GM19452 (cell line): ENCODE data around the gene FCN1.

Experiments used
- ATAC-seq: cut with Tn5 transposase; IDR thresholded peaks from one replicate; pipeline ENCODE4 v1.9.1; 2021; ENCODE audit not compliant: unreplicated experiment

The FCN1 gene

DNA sequence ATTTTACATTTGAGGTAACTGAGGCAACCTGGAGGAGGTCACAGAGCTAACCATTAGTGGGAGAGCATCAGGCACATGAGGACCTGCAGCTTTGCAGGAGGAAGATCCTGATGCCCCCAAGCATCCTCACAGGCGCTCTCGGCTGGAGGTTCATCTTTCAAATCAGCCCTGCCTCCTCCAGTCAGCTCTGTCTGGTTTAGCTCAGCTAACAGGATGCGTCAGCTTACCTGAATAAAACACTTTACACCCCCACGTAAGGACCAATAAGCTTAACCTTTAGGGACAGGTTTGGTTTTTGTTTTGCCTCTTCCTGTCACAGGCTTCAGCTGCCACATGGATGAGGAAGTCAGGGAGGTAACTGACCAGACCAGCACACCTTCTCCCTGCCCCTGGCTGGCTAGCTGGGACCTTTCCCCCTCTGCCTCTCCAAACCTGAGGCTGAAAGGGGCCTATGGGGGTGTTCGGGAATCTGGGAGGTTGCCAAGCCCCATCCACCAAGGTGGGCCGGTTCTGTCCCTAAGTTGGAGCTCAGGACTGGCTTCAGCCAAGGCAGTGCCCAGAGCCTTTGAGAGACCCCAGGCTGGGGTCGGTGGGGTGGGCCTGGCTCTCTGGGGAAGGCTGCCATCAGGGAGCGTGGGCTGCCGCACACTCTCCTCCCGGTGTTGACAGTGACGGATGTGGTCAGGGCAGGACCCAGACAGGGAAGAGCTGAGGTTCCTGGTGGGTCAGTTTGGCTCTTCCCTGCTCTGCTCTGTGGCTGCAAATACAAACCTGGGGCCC lies 20.0 kb upstream of the FCN1 start:
- ATAC-seq = no peak

DNA sequence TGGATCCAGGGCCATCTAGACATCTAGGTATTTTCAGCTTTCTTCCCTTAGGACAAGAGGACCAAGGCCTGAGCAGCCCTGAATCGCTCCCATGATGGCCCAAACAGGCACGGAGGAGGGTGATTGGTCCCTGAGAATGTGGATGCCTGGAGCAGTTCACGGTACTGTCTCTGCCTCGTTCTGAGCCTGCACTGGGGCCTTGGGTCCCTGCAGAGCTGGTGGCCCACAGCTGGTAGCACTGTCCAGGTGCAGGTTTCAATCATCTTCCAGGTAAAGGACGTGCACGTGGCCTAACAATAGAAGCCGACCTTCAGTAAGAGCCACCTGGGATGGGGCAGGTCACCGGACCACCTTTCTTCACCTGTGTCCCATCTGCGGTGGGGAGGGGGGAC lies 19.4 kb upstream of the FCN1 start:
- ATAC-seq = no peak

DNA sequence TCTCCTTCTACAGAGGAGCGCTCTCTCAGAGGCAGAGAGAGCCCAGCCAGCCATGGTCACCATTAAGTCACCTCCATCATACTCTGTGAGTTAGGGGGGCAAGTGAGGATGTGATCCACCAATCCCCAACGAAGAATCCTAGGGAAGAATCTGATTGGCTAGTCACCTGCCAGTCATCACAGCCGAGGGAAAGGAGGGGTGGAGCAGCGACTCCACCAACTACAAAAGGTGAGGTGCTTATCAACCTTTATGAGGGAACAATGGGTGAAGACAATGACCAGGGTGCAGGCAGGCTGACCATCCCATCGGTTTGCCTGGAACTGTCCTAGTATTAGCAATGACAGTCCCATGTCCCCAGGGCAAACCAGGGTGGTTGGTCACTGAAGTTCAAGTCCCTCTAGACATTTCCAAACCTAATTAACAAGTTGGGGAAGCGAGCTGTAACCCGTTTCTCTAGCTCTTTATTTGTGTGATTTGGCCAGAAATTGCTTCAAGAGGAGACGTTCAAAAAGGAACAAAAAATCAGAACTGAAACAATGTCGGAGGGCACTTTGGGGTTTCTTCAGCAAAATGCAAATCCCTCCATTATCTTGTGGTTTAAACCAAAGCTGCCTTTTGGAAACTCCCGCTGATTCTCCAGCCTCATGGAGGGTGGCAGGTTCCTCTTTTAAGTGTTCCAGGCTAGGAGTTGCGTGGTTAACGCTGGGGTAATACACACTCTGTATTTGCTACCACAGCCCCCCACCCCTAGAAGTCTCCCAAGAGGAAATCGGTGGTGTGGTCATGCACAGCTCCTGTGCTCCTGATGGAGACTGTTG lies 18.8 kb upstream of the FCN1 start:
- ATAC-seq = no peak

DNA sequence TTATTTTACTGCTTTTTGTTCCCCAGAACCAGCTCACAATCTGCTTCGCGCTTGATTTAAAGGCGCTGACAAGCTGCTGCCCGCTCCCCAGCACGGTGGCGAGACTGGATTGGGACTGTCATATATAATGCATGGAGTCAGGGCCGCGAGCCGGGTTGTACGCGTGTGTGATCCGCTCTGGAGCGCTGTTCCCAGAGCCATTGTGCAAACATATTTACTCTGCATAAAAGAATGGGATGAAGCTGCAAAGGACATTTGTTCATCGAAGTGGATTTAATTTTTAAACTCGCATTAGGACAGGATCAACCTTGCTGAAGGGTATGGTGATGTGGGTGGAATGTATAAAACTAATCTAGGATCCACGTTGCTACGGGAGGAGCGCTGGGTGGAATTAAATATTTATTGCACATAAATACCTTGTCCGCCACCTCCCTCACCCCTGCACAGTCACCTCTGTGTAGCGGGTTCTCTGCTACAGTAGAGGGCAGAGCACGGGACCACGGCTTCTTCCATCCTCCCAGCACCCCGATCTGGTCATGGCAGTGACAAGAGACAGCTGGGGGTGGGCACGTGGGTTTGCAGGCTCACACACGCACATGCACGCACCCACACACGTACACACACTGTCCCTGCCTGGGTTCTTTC lies 18.1 kb upstream of the FCN1 start:
- ATAC-seq = no peak

DNA sequence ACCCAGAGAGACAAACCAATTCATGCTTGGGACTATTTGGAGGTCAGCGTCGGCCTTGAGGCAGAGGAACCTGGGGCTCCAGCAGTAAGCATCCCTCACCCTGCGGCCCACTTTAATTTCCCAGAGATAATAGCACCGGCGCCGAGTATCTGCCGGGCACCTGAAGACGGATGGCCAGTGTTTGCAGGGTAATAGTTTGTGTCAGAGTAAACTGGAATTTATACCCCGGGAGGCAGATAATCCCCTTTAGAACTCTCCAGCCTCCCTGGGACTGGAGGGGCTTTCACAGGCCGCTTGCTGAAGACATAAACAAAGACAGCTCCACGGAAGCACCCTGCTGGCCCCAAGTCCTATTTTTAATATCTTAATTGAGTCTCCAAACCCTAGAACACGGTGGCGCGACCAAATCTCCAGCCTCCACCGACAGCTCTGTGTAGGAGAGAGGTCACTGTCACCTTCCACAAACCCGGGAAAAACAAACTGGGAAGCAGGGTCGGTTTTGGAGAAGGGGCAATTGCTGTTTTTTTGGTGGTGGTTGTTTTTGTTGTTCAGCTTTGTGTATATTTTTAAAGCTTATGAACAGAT lies 17.4 kb upstream of the FCN1 start:
- ATAC-seq = no peak

DNA sequence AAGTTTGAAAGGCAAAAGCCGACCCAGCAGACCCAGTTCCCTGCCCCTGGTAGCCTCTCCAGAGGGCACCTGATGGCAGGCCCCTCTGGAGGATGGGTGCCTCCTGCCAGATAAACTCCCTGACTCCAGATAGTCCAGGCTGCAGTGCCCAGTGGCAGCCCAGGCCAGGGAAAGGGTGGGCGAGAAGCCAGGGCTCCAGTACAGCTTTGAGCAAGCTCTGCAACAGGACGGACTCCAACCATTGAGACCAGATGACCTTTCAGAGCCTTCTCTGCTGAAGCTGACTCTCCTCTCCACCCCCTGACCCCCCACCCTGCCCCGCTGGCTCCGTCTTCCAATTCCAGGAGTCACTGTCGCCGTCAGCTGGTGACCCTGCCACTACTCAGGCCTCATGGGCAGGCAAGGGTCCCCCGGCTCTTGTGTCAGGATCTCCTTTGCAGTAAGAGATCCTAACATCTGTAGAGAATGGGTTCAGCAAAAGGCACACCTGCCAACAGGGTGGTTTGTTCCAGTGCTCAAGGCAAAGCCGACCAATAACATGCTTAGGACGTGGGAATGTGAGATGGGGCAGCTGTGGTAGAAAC lies 15.5 kb upstream of the FCN1 start:
- ATAC-seq = no peak

DNA sequence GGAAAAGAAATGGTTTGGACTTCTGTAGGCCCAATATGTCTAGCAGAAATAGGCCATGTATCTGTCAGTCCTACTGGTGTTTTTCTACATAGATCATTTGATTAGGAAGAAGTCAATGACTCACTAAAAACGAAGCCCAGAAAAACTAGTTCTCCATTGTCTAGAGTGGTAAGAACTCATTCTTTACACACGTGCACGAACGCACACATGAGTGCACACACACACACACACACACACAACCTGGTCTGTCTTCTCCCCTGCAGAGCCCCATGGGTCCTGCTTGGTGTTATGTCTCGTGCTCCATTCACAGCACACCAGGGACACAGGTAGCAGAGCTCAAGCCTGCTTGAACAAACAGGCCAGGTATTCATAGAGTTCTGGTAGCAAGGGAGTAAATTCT lies 14.9 kb upstream of the FCN1 start:
- ATAC-seq = no peak

DNA sequence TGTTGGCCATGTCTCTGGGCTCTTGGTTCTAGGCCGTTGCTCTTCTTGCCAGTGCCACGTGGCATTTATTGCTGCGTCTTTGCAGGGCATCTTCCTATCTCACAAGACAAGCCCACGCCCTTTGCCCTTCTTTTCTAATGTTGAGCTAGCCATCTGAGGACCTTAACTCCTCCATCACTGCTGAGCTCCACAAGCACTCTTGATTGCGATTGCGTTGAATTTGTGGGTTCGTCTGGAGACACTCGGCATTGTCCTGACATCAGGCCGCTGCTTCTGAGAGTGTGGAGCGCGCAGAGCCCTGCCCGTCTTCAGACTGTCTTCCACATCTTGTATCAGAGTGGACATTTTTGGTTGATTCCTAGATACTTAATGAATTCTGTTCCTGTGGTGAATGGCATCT lies 14.5 kb upstream of the FCN1 start:
- no peak for ATAC-seq

DNA sequence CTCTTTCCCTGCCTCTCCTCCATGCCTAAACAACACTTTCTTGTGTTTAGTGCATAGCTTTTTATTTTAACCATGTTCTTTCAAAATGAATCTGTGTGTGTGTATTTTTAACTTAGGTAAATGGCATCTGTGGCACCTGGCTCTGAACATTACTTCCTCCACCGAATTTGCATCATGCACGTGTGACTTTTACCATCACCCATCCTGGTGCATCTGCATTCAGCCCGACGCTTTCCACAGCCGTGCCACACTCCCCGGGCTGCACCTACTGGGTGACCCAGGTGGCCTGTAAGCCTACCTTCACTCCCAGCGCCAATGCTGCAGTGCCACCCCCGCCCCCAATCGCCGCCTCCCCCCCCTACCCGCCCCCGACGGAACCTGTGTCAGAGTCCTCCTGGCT lies 12.7 kb upstream of the FCN1 start:
- ATAC-seq = no peak

DNA sequence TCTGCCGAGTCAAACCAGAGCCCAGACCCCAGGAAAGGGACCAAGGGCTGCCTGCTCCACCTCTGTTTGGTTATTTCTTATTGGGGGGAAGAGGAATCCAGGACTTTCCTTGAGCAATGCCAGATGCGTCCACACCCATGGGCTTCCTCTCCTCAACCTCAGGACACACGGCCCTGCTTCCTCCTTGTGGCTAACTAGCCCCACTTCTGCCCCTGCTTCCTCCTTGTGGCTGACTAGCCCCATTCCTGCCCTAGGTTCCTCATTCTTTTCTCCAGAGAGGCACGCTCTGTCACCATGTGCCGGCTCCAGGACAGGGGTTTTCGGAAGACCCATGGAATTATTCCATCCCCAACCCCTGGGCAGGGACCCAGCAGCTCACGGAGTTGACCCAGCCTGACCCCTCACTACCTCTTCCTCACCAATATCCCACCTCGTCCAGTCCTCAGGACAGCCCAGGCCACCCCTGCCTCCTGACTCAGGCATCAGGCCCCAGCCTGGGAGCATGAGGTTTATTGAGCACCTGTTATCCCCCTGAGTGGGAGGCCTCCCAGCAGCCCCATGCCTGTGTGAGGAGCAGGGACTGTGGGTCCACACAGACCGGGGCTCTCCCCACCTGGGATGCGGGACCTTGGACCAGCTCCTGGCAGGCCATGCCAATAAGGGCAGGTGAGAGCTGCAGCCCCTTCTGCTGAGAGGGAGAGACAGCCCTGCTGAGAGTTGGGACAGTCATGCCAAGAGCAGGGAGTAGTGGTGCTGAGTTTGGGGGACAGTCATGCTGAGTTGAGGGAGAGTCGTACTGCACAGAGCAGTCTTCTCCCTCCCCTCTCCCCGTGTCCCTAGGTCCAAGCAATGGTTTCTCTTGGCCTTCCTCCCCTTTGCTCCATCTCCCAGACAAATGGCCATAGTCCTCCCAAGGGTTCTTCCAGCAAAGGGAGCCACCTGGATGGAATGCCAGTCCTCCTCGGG lies 11.8 kb upstream of the FCN1 start:
- ATAC-seq = no peak

DNA sequence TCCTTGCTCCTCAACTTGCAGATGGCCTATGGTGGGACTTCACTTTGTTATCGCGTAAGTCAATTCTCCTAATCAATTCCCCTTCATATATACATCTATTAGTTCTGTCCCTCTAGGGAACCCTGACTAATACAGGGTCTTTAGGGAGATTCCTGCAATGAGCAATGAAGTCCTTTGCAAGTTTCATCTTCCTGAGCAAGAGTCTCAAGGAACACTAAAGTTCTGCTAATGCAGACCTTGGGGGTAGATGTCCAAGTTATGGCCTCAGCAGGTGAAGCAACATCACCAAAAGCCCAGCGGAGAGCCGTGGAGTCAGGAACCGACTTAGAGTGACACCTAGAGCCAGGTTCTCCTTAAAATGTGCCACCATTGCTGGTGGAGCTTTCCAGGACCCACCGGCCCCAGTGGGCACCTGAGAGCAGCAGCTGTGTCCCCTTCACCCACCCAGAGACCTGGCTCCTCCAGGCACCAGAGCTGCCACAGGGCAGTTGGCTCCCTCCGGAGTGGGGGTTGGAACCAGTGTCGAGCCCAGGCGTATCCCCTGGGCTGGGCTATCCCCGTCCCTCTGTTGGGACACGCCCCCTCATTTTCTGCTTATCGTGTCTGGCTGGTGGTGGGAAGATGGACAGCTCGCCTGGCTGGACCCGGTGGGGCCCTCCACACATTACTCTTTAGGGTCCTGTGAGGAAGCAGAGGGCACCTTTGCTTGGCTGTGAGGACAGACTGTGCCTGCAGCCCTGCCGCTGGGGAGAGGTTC lies 10.9 kb upstream of the FCN1 start:
- ATAC-seq = no peak

DNA sequence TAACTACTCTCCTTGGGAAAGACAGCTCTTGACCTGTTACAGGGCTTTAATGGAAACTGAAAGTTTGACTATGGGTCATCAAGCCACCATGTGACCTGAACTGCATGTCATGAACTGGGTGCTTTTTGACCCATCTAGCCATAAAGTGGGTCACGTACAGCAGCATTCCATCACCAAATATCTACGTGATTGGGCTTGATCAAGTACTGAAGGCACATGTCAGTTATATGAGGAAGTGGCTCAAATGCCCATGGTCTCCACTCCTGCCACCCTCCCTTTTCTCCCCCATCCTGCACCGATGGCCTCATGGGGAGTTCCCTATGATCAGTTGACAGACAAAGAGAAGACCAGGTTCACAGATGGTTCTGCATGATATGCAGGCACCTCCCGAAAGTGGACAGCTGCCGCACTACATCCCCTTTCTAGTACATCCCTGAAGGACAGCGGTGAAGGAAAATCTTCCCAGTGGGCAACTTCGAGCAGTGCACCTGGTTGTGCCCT lies 7.3 kb upstream of the FCN1 start:
- no peak for ATAC-seq

DNA sequence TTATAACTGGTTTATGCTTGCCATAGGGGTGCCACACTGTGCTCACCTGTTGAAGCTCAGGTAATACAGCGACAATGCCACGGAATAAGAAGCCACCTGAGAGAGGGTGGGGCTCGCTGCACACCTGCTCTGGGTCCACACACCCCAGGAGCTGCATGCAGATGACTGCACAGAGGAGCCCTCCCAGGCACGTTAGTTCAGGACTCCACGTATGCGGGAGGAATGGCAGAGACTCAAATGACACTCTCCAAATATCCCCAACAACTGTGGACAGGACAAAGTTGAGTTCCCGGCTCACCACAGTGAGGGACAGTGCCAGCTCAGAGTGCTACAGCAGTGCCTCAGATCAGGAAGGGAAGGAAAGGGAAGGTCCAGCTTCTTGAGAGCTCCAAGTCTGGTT lies 5.8 kb upstream of the FCN1 start:
- no peak for ATAC-seq

DNA sequence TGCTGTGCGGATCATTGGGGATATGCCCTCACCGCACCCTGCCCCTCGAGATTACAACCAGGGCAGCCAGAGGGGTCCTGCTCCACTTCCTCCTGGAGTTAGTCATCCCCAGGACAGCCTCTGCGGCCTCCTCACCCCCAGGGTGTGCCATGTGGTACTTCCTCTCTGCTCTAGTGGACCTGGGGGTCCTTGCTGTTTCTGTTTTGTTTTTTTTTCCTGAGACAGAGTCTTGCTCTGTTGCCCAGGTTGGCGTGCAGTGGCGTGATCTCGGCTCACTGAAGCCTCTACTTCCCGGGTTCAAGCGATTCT lies 5.2 kb upstream of the FCN1 start:
- ATAC-seq = no peak

DNA sequence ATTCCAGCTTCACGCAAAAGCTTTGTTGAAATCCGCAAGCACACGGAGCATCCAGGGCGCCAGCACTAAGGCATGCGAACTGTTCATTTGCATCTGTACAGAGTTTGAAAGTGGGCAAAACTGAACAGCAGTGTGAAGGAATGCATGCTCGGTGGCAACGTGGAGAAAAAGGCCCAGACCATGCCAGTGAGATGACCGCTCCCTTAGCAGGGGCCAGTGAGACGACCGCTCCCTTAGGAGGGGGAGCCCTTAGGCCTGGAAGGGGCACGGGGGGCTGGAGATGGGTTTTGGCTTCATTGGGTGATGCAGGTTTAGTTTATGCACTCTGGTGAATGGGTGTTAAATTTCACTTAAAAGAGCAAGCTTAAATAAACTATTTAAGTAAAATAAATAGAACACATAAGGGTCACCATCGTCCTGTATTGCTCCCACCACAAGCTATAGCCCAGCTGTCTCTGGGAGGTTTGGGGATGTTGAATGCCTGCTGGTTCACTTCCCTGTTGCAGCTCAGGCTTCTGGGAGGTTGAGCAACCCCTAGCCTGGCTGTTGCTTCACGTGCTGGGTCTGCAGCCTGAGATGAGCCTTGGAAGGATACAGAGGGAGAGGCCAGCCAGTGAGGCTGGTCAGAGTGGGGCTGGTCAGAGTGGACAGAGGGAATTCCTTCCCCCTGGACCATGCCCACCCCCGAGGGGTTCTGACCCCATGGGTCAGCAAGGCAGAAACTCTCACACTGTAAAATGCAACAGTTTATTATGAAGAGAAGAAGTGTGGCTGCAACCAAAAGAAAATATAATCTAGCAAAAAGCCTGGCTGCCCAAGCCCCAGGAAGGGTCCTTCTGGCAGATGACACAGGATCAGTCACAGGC lies 4.6 kb upstream of the FCN1 start:
- no peak for ATAC-seq

DNA sequence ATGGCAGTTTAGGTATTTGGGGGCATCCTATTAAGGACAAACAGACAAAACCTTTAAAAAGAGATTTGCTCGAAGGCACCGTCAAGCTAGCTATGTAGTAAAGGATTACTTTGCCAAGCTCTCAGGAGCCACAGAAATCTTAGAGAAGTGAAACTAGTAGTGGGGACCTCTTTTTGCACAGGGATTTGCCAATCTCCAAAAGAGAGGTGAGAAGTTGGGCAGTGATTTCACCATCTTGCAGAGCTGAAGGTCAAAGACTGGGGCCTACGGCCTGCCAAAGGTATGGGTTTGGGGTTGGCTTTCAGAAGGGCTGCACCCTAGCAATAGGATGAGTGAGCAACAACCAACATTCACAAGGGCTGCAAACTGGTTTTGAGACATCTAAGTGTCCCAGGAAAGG lies 1.6 kb upstream of the FCN1 start:
- ATAC-seq = no peak

DNA sequence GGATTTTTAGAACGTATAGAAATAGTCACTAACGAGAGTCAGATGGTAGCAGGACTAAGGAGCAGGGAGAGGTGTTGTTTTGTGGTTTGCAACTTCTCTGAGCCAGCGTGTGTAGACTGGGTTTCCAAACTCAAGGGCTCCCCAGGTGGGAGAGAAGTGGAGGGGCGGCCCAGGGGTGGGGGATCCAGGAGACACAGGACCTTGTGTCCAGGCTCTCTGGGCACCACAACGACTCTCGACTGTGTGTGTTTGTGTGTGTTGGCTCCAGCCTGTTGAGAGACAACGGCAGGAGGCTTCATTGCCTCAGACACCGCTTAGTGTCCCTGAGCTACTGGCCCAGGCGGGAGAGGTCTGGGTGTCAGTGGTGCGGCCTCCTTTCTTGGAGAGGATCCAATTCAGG lies 934 bp upstream of the FCN1 start:
- ATAC-seq = no peak

DNA sequence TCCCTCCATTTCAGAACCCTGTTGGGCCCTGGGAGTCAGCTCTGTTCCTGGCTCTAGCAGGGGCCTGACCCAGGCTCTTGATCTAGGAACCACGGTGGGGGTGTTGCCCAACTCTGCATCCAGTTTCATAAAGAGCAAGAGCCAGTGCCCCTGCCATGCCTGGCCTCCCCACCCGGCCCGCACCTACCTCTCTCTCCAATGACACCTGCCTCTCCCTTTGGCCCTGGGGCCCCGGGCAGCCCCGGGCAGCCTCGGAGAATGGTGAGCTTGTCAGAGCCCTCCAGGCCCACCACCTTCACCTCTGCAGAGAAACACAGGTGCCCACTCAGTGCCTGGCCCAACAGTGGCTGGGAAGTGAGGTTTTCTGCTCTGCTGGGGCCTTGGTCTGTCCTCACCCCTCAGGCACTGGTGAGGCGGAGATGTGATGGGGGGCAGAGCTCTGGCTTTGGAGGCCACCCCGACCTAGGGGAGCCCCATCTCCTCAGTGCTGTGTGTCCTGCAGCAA lies 1.5 kb downstream of the FCN1 start:
- ATAC-seq = no peak
